ENCODE measurements around the gene HOMER2.
"Not testable (repeated sequence)": the region's sequence is repeated elsewhere in the genome, so short reads cannot be mapped to it uniquely, and the experiment has no call there.

The HOMER2 gene

GRCh38 chr15:82874267-82874666, 78.3 kb downstream of the HOMER2 start:
- H3K4me3 ChIP-seq (ENCODE audit: low read depth, low read length): no peak overlapping the region
- TF ChIP-seq CTCF (IDR thresholded peaks at IDR 0.05; ENCODE audit: low read depth, low read length): no peak

DNA sequence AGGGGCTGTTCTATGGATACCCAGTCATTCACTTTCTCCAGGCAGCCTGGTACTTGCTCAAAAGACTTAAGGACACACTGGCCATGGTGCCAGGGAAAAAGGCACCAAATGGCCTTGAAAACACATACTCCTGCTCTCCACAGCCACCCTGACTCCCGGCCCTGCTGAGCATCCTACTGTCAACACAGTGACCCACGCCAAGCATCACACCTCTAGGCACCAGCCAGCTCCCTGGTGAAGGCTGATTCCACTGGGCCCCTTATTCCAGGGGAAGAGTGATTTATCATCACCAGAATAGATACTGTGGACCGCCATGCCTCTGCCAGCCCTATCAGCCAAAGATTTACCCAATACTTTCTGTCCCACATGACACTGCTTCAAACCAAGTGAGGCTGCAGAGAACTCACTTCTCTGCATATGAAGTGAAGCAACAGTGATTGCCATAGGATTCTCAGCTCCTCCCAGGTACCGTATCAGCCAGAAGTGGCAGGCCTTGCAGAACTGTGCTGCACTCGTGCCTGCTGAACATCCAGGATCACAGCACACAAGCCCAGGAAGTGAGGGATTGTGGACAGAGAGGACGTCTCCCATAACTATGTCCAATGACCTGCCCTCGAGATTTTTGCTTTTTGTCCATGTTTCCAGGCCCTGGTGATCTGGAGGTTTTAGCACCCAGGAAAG, 79.4 kb downstream of the HOMER2 start:
- TF ChIP-seq CTCF (IDR thresholded peaks at IDR 0.05; ENCODE audit: low read depth, low read length): no peak
- H3K4me3 ChIP-seq (ENCODE audit: low read depth, low read length): no peak overlapping the region

DNA sequence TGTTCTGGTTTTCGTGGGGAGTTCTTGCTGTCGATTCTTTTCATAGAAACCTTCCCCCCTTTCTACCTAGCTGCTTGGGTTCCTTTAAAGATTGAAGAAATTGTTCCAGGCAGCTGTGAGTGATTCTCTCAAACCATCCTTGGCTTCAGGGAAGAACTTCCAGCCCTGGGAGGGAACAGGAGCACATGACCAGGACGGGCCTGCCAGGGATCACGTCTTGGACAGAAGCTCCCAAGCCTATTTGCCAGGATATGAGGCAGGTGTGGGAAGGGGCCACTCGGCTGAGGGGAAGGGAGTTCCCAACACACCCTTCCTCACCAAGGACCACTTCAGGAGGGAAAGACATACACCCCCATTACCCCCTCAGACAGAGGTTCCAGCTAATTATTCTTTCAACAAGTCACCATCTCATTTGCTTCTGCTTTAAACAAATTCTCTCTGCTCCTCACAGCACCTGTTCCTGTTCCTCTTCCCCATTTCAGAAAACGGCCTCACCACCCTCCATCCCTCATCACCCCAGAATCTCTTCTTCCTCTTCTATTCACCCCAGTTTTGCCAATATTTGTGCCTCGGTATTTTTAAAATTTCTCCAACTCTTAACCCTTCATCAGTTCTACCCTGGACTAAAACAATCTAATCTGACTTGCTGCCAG, 80.6 kb downstream of the HOMER2 start:
- no peak for TF ChIP-seq CTCF (IDR thresholded peaks at IDR 0.05; ENCODE audit: low read depth, low read length)
- no peak overlapping the region for H3K4me3 ChIP-seq (ENCODE audit: low read depth, low read length)

DNA sequence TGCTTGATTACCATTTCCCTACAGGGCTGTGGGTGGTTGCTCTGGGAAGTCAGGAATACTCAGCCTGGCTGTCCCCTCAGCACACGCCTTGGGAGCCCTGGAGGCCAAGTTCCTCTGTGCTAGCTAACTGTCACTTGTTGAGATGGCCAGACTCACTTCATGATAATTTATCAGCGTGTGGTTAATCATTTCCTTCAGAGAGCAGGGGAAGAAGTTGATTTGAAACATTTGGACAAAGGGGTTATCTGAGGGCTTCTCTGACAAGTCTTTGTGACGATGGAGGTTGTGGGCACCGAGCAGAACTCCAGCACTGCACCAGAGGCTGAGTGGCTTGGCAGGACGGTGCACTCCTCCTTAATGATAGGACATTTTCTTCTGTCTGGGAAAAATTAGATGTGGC, 81.2 kb downstream of the HOMER2 start:
- no peak for TF ChIP-seq CTCF (IDR thresholded peaks at IDR 0.05; ENCODE audit: low read depth, low read length)
- no peak overlapping the region for H3K4me3 ChIP-seq (ENCODE audit: low read depth, low read length)

- no peak overlapping the region for H3K4me3 ChIP-seq (ENCODE audit: low read depth, low read length)
- no peak for TF ChIP-seq CTCF (IDR thresholded peaks at IDR 0.05; ENCODE audit: low read depth, low read length)
Measured at GRCh38 chr15:82870727-82871320, 81.7 kb downstream of the HOMER2 start.

DNA sequence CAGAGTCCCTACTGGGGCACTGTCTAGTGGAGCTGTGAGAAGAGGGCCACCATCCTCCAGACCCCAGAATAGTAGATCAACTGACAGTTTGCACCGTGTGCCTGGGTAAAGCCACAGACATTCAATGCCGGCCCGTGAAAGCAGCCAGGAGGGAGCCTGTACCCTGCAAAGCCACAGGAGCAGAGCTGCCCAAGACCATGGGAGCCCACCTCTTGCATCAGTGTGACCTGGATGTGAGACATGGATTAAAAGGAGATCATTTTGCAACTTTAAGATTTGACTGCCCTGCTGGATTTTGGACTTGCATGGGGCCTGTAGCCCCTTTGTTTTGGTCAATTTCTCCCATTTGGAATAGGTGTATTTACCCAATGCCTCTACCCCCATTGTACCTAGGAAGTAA, 86.5 kb downstream of the HOMER2 start:
- H3K4me3 ChIP-seq (ENCODE audit: low read depth, low read length): not testable (repeated sequence)

DNA sequence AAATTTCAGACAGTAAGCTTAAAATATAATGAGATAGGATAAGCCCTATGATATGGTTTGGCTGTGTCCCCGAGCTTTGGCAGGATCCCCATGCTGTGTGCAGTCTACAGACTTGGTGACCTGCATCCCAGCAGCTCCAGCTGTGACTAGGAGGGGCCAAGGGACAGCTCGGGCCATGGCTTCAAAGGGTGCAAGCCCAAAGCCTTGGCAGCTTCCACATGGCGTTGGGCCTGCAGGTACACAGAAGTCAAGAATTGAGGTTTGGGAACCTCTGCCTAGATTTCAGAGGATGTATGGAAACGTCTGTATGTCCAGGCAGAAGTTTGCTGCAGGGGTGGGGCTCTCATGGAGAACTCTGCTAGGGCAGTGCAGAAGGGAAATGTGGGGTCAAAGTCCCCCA, 86.9 kb downstream of the HOMER2 start:
- H3K4me3 ChIP-seq (ENCODE audit: low read depth, low read length): not testable (repeated sequence)

DNA sequence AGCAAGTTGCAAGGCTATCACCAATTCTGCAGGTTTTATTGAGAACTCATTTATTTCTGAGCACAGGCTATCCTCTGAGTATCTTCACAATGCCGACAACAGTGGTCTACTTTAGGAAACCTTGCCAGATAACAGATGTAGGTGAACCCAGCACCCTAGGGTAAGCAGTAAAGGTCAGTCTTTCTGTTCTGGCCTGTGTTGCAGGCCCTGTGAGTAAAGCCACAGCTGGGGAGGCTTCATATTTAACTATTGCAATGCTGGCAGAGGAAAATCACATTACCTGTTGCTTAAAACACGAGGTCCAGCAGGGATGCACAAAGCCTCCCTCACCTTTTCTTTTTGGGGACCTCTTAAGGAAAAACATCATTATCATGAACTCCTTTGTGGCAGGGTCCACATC, 87.6 kb downstream of the HOMER2 start:
- no peak overlapping the region for H3K4me3 ChIP-seq (ENCODE audit: low read depth, low read length)
- TF ChIP-seq CTCF (IDR thresholded peaks at IDR 0.05; ENCODE audit: low read depth, low read length): no peak
